H1 (cell line): ENCODE measurements around the gene ICAM5. TPM values are rescaled to one million over a fixed set of nuclear protein-coding genes. Genes with fewer than 3 reads are reported as not detected.

ENCODE experiments used
- CTCF ChIA-PET: fragments of 300-600 bp; sonication (Branson Sonifier 250); formaldehyde crosslinking; loops from one replicate; lab custom pipeline; 2021; ENCODE audit not compliant: partially characterized antibody; lab: Charles Lee
- POLR2A ChIA-PET: fragments of 300-600 bp; sonication (Branson Sonifier 250); formaldehyde crosslinking; loops from one replicate; lab custom pipeline; 2021; ENCODE audit warnings: inconsistent platforms; ENCODE audit not compliant: partially characterized antibody; lab: Charles Lee
- DNase-seq, 2 experiments: peaks; one replicate each; pipeline versions ENCODE4 v3.0.0 to v3.0.0-alpha.2; 2010 to 2022; ENCODE audit warnings: low spot score in 2 of 2, low read depth in 1 of 2, mixed read lengths in 1 of 2
- FAIRE-seq: peaks from 2 replicates; lab custom pipeline; 2011; peaks lifted over from hg19 to GRCh38; lab: Jason Lieb, UNC
- H2AFZ ChIP-seq: 2 replicates; pipeline ENCODE4 v1.8.1; 2012; ENCODE audit warnings: low read length, inconsistent platforms
- H2AK5ac ChIP-seq: 2 replicates; pipeline ENCODE4 v1.6.1; 2013; ENCODE audit warnings: low read depth, low read length
- H2BK120ac ChIP-seq: replicated peaks from 2 replicates; pipeline ENCODE3; 2013; ENCODE audit warnings: low read depth, low read length, inconsistent platforms
- H2BK12ac ChIP-seq: 2 replicates; pipeline ENCODE4 v1.6.1; 2013; ENCODE audit warnings: low read depth, low read length
- H2BK15ac ChIP-seq: 2 replicates; pipeline ENCODE4 v1.6.1; 2013; ENCODE audit warnings: low read length
- H2BK20ac ChIP-seq: 2 replicates; pipeline ENCODE4 v1.6.1; 2013; ENCODE audit warnings: low read length
- H2BK5ac ChIP-seq: 2 replicates; pipeline ENCODE4 v1.6.1; 2013; ENCODE audit warnings: low read depth, low read length
- H3K14ac ChIP-seq: 2 replicates; pipeline ENCODE4 v1.6.1; 2013; ENCODE audit warnings: inconsistent platforms; ENCODE audit not compliant: insufficient read length
- H3K18ac ChIP-seq: 2 replicates; pipeline ENCODE4 v1.6.1; 2013; ENCODE audit warnings: low read length; ENCODE audit errors: extremely low read depth
- H3K23ac ChIP-seq: 2 replicates; pipeline ENCODE4 v1.6.1; 2013; ENCODE audit warnings: inconsistent platforms; ENCODE audit not compliant: insufficient read length
- H3K23me2 ChIP-seq: 2 replicates; pipeline ENCODE4 v1.6.1; 2013; ENCODE audit warnings: low read depth, low read length
- H3K27ac ChIP-seq: 2 replicates; pipeline ENCODE4 v1.6.1; 2011; ENCODE audit warnings: low read depth, low read length, inconsistent platforms
- H3K27me3 ChIP-seq, 4 experiments: replicated peaks in 1 of 4; 1 replicate in 1 of 4; 2 replicates in 3 of 4; pipeline versions ENCODE4 v1.6.1 to v1.8.1; 2011 to 2013; ENCODE audit warnings: low read length in 3 of 4, mild to moderate bottlenecking in 3 of 4, inconsistent platforms in 2 of 4, mixed read lengths in 2 of 4, moderate library complexity in 1 of 4; ENCODE audit not compliant: control insufficient read depth in 3 of 4, insufficient read depth in 3 of 4; ENCODE audit errors: extremely low read depth in 1 of 4
- H3K36me3 ChIP-seq, 4 experiments: 2 replicates each; pipeline versions ENCODE4 v1.6.1 to v1.8.1; 2011 to 2013; ENCODE audit warnings: mild to moderate bottlenecking in 4 of 4, low read length in 3 of 4, moderate library complexity in 2 of 4, control low read depth in 1 of 4, inconsistent platforms in 1 of 4; ENCODE audit not compliant: insufficient read depth in 4 of 4, control insufficient read depth in 2 of 4
- H3K4ac ChIP-seq: replicated peaks from 2 replicates; pipeline ENCODE3; 2013; ENCODE audit warnings: low read length, low read depth, mixed read lengths, inconsistent platforms; ENCODE audit not compliant: insufficient read length
- H3K4me1 ChIP-seq, 4 experiments: replicated peaks in 1 of 4; 1 replicate in 1 of 4; 2 replicates in 3 of 4; pipeline versions ENCODE4 v1.6.1 to v1.8.1; 2011 to 2013; ENCODE audit warnings: low read length in 3 of 4, inconsistent platforms in 2 of 4, mixed read lengths in 1 of 4; ENCODE audit not compliant: insufficient read depth in 4 of 4, control insufficient read depth in 3 of 4
- H3K4me2 ChIP-seq, 2 experiments: 2 replicates each; pipeline versions ENCODE4 v1.6.1 to v1.8.1; 2011 to 2013; ENCODE audit warnings: low read depth in 2 of 2, low read length in 2 of 2, control low read depth in 1 of 2, inconsistent platforms in 1 of 2, mild to moderate bottlenecking in 1 of 2; ENCODE audit not compliant: insufficient read depth in 1 of 2
- H3K4me3 ChIP-seq, 4 experiments: fragments of 200-600, 300-600 bp in 1 of 4; sonication (generic), shearing (Covaris generic), sonication (Bioruptor Twin) in 1 of 4; 2 replicates each; pipeline versions ENCODE4 v1.5.1 to v1.8.1; 2011 to 2016; ENCODE audit warnings: low read length in 4 of 4, low read depth in 3 of 4, control low read depth in 2 of 4, inconsistent platforms in 2 of 4, mild to moderate bottlenecking in 2 of 4, mixed read lengths in 1 of 4, moderate library complexity in 1 of 4; ENCODE audit not compliant: insufficient read depth in 2 of 4; ENCODE audit errors: extremely low read depth in 1 of 4
- H3K56ac ChIP-seq: replicated peaks from 2 replicates; pipeline ENCODE3; 2013; ENCODE audit warnings: low read depth, mild to moderate bottlenecking, mixed read lengths, low read length, inconsistent platforms; ENCODE audit not compliant: insufficient read length
- H3K79me1 ChIP-seq: 2 replicates; pipeline ENCODE4 v1.6.1; 2013; ENCODE audit warnings: low read depth, low read length, control low read depth
- H3K79me2 ChIP-seq, 2 experiments: 2 replicates each; pipeline versions ENCODE4 v1.6.1 to v1.8.1; 2012 to 2013; ENCODE audit warnings: low read length in 2 of 2, mild to moderate bottlenecking in 2 of 2, inconsistent platforms in 1 of 2; ENCODE audit not compliant: insufficient read depth in 2 of 2, control insufficient read depth in 1 of 2
- H3K9ac ChIP-seq, 4 experiments: replicated peaks in 1 of 4; 1 replicate in 1 of 4; 2 replicates in 3 of 4; pipeline versions ENCODE4 v1.6.1 to v1.8.1; 2011 to 2013; ENCODE audit warnings: low read depth in 3 of 4, low read length in 3 of 4, control low read depth in 2 of 4, mild to moderate bottlenecking in 2 of 4, moderate library complexity in 2 of 4, inconsistent platforms in 1 of 4; ENCODE audit errors: extremely low read depth in 1 of 4
- H3K9me3 ChIP-seq, 2 experiments: 2 replicates each; pipeline versions ENCODE4 v1.6.1 to v1.8.1; 2012 to 2013; ENCODE audit warnings: mild to moderate bottlenecking in 2 of 2, moderate library complexity in 2 of 2, control low read depth in 1 of 2, inconsistent platforms in 1 of 2, low read depth in 1 of 2, low read length in 1 of 2, mixed read lengths in 1 of 2; ENCODE audit not compliant: insufficient read depth in 2 of 2
- H4K20me1 ChIP-seq, 2 experiments: replicated peaks in 1 of 2; 2 replicates each; pipeline versions ENCODE3 to v1.8.1; 2011 to 2013; ENCODE audit warnings: inconsistent platforms in 2 of 2, low read length in 2 of 2, mild to moderate bottlenecking in 1 of 2; ENCODE audit not compliant: insufficient read depth in 2 of 2, control insufficient read depth in 1 of 2
- H4K5ac ChIP-seq: 2 replicates; pipeline ENCODE4 v1.6.1; 2013; ENCODE audit warnings: low read length, low read depth, mixed read lengths, inconsistent platforms; ENCODE audit not compliant: insufficient read length
- H4K8ac ChIP-seq: 2 replicates; pipeline ENCODE4 v1.8.0; 2013; ENCODE audit warnings: mild to moderate bottlenecking, moderate library complexity, low read length, inconsistent platforms; ENCODE audit not compliant: insufficient read depth; ENCODE audit errors: extremely low read depth
- H4K91ac ChIP-seq: replicated peaks from 2 replicates; pipeline ENCODE3; 2013; ENCODE audit warnings: low read length, mixed read lengths, inconsistent platforms; ENCODE audit not compliant: insufficient read length
- BCL11A ChIP-seq, 2 experiments: IDR thresholded peaks; one replicate each; pipeline ENCODE4 v1.6.1; 2011; ENCODE audit warnings: low read depth in 2 of 2, low read length in 2 of 2, mild to moderate bottlenecking in 2 of 2
- KDM5A ChIP-seq: fragments of 200-600 bp; IDR thresholded peaks from 2 replicates; pipeline ENCODE4 v1.7.1; 2012; ENCODE audit warnings: mild to moderate bottlenecking, low read length, inconsistent platforms, mixed read lengths
- NANOG ChIP-seq: IDR thresholded peaks from 2 replicates; pipeline ENCODE4 v1.6.1; 2011; ENCODE audit warnings: low read length, low read depth, mild to moderate bottlenecking, inconsistent platforms; ENCODE audit not compliant: insufficient read depth, poor library complexity, severe bottlenecking
- SP2 ChIP-seq: IDR thresholded peaks from 2 replicates; pipeline ENCODE4 v1.6.1; 2012; ENCODE audit warnings: mild to moderate bottlenecking, low read length, inconsistent platforms
- WGBS, 2 experiments: shearing (Covaris generic) in 1 of 2; methylation state at CpG; one replicate each; pipeline versions ENCODE4 v1.1.6 to v1.1.7; 2013 to 2015; ENCODE audit warnings: low lambda C conversion rate in 2 of 2, mixed read lengths in 2 of 2, inconsistent platforms in 1 of 2, low coverage in 1 of 2, missing lambda C conversion rate in 1 of 2; ENCODE audit not compliant: insufficient replicate concordance in 2 of 2, insufficient coverage in 1 of 2, insufficient read length in 1 of 2; ENCODE audit errors: extremely low coverage in 1 of 2, missing lambda C conversion rate in 1 of 2; 5-methylcytosine and 5-hydroxymethylcytosine counted together
- polyA plus RNA-seq, 7 experiments: library from polyadenylated mRNA; depleted of rRNA in 3 of 7; stranded (reverse) in 5 of 7; unstranded in 2 of 7; fragments of >200 nt in 5 of 7; fragments of 200-250 nt in 2 of 7; gene quantifications; 1 replicate in 5 of 7; 2 replicates in 1 of 7; 4 replicates in 1 of 7; pipeline versions ENCODE4 v1.2.1 to v1.2.3, GENCODE V29; 2011 to 2013; ENCODE audit warnings: missing spikeins in 2 of 7, mixed read lengths in 2 of 7
- total RNA-seq: library from RNA; stranded (reverse); fragmentation: NEBNext Ultra II Directional; extraction: Animal tissue kit (Norgen Biotek cat#: 25700); gene quantifications from 2 replicates; pipeline ENCODE4 v1.2.1, GENCODE V29; 2021
- TF ChIP-seq, protein P1 (sequence below): IDR thresholded peaks from 2 replicates; pipeline ENCODE4 v1.6.1; 2011; ENCODE audit warnings: low read depth, mild to moderate bottlenecking, low read length; ENCODE audit not compliant: insufficient read depth

Gene ICAM5
- total and polyA plus RNA-seq, 2 of the 8 experiments (the other 6 are each of a cell fraction or from before 2014, with no cell fraction given) = 3.9 to 4.8 TPM

DNA sequence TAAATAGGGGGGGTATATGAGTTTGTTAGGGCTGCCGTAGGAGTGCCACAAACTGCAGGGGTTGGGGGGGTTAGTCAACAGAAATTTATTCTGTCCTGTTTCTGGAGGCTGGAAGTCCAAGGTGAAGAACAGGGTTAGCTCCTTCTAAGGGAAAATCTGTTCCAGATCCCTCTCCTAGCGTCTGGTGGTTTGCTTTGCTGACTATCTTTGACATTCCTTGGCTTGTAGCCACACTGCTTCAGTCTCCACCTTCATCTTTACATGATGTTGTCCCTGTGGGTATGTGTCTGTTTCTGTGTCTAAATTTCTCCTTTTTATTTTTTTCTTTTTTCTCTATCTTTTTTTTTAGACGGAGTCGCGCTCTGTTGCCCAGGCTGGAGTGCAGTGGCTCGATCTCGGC lies 27.0 kb upstream of the ICAM5 start:
- no peak for FAIRE-seq
- ChIA-PET CTCF (interaction anchor here (0.7 to 2.4 kb wide), 2 partner anchors 54 to 126 kb away, joined by 3 to 16 read pairs; no protein-coding TSS in a partner anchor), POLR2A (interaction anchor here (0.5 to 1.3 kb wide), 6 partner anchors 17 to 186 kb away, joined by 3 to 7 read pairs (median 3); no protein-coding TSS in a partner anchor)
- Histone ChIP-seq H4K5ac (no peak overlapping the region), H3K23me2 (no peaks in the 10 kb centered on the region), H2BK120ac (no peak overlapping the region), H2AFZ (no peak overlapping the region), H2BK5ac (no peak overlapping the region), H4K20me1 (peaks cover 0 to 4% of the 10 kb centered on the region in 2 experiments), H2AK5ac (no peak overlapping the region), H3K79me2 (no peaks in the 10 kb centered on the region), H3K23ac (no peak overlapping the region), H2BK15ac (no peak overlapping the region), H2BK12ac (no peak overlapping the region)
- WGBS, 2 experiments = 93% methylated on average over 7 of the region's 7 CpGs; no CpG with 5 or more reads in 1 of the 2 experiments
- TF ChIP-seq KDM5A = no peak
- no peak for TF ChIP-seq BCL11A (IDR thresholded peaks at IDR 0.05; ENCODE audit: low read depth in 2 of 2, low read length in 2 of 2)
- TF ChIP-seq, protein P1, sequence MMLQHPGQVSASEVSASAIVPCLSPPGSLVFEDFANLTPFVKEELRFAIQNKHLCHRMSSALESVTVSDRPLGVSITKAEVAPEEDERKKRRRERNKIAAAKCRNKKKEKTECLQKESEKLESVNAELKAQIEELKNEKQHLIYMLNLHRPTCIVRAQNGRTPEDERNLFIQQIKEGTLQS = no peak
- TF ChIP-seq NANOG = no peak
- TF ChIP-seq SP2 = no peak
- TF ChIP-seq, all 59 proteins: peak for 0
- no peaks in the 10 kb centered on the region for H3K79me1 ChIP-seq
- H3K18ac ChIP-seq = no peak overlapping the region
- H4K91ac ChIP-seq = no peak overlapping the region
- no peak overlapping the region for H3K4me2 ChIP-seq
- no peak for DNase-seq
- H3K56ac ChIP-seq = no peak overlapping the region
- H3K36me3 ChIP-seq = peaks cover 0 to 12% (median 3%) of the 10 kb centered on the region in 4 experiments; a peak in 4 of 8 replicates
- no peak overlapping the region for H3K27ac ChIP-seq
- no peaks in the 10 kb centered on the region for H3K27me3 ChIP-seq
- no peak overlapping the region for H3K9ac ChIP-seq
- H4K8ac ChIP-seq = no peak overlapping the region
- H2BK20ac ChIP-seq = no peak overlapping the region
- H3K4me3 ChIP-seq = no peak overlapping the region
- no peak overlapping the region for H3K4ac ChIP-seq
- peaks cover 0 to 2% (median 0%) of the 10 kb centered on the region in 4 experiments; a peak in 2 of 7 replicates for H3K4me1 ChIP-seq
- no peak overlapping the region for H3K14ac ChIP-seq
- no peaks in the 10 kb centered on the region for H3K9me3 ChIP-seq
